Measurements from ENCODE around the gene GATA1. TPM values are rescaled to one million over a fixed set of nuclear protein-coding genes. Genes with fewer than 3 reads are reported as not detected.

The GATA1 gene
- total RNA-seq, 1 experiment from 2014 or later: 0.23 TPM

DNA sequence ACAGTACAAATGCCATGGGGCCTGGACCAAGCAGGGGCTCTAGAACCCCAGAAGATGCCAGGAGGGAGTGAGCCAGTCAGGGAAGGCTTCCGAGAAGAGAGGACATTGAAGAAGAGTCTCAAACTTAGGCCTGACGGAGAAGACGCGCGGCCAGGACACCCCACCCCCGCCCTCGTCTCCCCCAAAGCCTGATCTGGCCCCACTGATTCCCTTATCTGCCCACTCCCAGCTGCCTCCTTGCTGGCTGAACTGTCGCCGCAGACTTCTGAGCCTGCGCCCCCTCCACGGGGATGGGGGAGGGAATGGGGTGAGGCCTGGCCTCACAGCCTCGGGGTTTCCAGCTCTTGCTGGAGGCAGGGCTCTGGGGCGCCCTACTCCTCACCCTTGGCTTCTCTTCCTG is 3.6 kb upstream of the GATA1 start:
- ATAC-seq: no peak
- no TSS peak for BruUV-seq (replicated peaks)
- Histone ChIP-seq H3K4me3 (ENCODE audit: low read depth in 2 of 2, low read length in 2 of 2) (no peak overlapping the region), H3K36me3 (ENCODE audit: control insufficient read depth, insufficient read depth, low read length) (no peaks in the 10 kb centered on the region), H3K9me3 (ENCODE audit: control insufficient read depth, insufficient read depth, low read depth, low read length) (no peaks in the 10 kb centered on the region), H3K27ac (ENCODE audit: low read length) (no peak overlapping the region), H3K27me3 (ENCODE audit: control insufficient read depth, insufficient read depth, low read length) (no peaks in the 10 kb centered on the region), H3K4me1 (ENCODE audit: control insufficient read depth, insufficient read depth, low read length) (no peaks in the 10 kb centered on the region)
- POLR2A ChIA-PET: no interaction called here
- TF ChIP-seq SIN3A (IDR thresholded peaks at IDR 0.05; ENCODE audit: borderline replicate concordance, insufficient read depth, low read depth, low read length) (no peak), TCF7L2 (IDR thresholded peaks at IDR 0.05; ENCODE audit: low read depth, low read length) (no peak), POLR2AphosphoS5 (IDR thresholded peaks at IDR 0.05; ENCODE audit: low read depth, low read length) (no peak), REST (IDR thresholded peaks at IDR 0.05; ENCODE audit: insufficient read depth in 1 of 2, low read depth in 2 of 2, low read length in 1 of 2) (no peak)
- TF ChIP-seq, protein P1, sequence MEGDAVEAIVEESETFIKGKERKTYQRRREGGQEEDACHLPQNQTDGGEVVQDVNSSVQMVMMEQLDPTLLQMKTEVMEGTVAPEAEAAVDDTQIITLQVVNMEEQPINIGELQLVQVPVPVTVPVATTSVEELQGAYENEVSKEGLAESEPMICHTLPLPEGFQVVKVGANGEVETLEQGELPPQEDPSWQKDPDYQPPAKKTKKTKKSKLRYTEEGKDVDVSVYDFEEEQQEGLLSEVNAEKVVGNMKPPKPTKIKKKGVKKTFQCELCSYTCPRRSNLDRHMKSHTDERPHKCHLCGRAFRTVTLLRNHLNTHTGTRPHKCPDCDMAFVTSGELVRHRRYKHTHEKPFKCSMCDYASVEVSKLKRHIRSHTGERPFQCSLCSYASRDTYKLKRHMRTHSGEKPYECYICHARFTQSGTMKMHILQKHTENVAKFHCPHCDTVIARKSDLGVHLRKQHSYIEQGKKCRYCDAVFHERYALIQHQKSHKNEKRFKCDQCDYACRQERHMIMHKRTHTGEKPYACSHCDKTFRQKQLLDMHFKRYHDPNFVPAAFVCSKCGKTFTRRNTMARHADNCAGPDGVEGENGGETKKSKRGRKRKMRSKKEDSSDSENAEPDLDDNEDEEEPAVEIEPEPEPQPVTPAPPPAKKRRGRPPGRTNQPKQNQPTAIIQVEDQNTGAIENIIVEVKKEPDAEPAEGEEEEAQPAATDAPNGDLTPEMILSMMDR (IDR thresholded peaks at IDR 0.05): no peak
- CTCF ChIA-PET: no interaction called here
- DNase-seq (ENCODE audit: low read depth, low spot score): no peak
- in situ Hi-C loops (cut with HindIII; ENCODE audit: low pct_unique_long_range_greater_than_20kb, low sequenced_read_pairs) (no loop called here), intact Hi-C loops (cut with micrococcal nuclease; ENCODE audit: unreplicated experiment) (no loop called here)

GRCh38 chrX:48784726-48785125 is 1.7 kb upstream of the GATA1 start:
- no TSS peak for BruUV-seq (replicated peaks)
- Histone ChIP-seq H3K27ac (ENCODE audit: low read length) (no peak overlapping the region), H3K9me3 (ENCODE audit: control insufficient read depth, insufficient read depth, low read depth, low read length) (no peaks in the 10 kb centered on the region), H3K4me3 (ENCODE audit: low read depth in 2 of 2, low read length in 2 of 2) (no peak overlapping the region), H3K36me3 (ENCODE audit: control insufficient read depth, insufficient read depth, low read length) (no peaks in the 10 kb centered on the region), H3K4me1 (ENCODE audit: control insufficient read depth, insufficient read depth, low read length) (no peaks in the 10 kb centered on the region), H3K27me3 (ENCODE audit: control insufficient read depth, insufficient read depth, low read length) (no peaks in the 10 kb centered on the region)
- no peak for ATAC-seq
- ChIA-PET POLR2A (no interaction called here), CTCF (no interaction called here)
- intact Hi-C loops (cut with micrococcal nuclease; ENCODE audit: unreplicated experiment): no loop called here
- no peak for TF ChIP-seq REST (IDR thresholded peaks at IDR 0.05; ENCODE audit: insufficient read depth in 1 of 2, low read depth in 2 of 2, low read length in 1 of 2)
- TF ChIP-seq TCF7L2 (IDR thresholded peaks at IDR 0.05; ENCODE audit: low read depth, low read length): no peak
- TF ChIP-seq POLR2AphosphoS5 (IDR thresholded peaks at IDR 0.05; ENCODE audit: low read depth, low read length): no peak
- no peak for TF ChIP-seq SIN3A (IDR thresholded peaks at IDR 0.05; ENCODE audit: borderline replicate concordance, insufficient read depth, low read depth, low read length)
- TF ChIP-seq, protein P1 (IDR thresholded peaks at IDR 0.05): no peak
- DNase-seq (ENCODE audit: low read depth, low spot score): no peak
- in situ Hi-C loops (cut with HindIII; ENCODE audit: low pct_unique_long_range_greater_than_20kb, low sequenced_read_pairs): no loop called here
